ENCODE results near the gene CUEDC1. TPM values are rescaled to one million over a fixed set of nuclear protein-coding genes. Genes with fewer than 3 reads are reported as not detected.

Gene CUEDC1
- total and polyA plus RNA-seq, 2 of the 13 experiments (the other 11 are each of a cell fraction or from before 2014, with no cell fraction given): 7.4 to 12.9 TPM

GRCh38 chr17:57947369-57947768, 7.8 kb downstream of the CUEDC1 start (continued):
- TF ChIP-seq FOXJ3 (CRISPR knock-in tag; IDR thresholded peaks at IDR 0.05; ENCODE audit: borderline replicate concordance) (no peak), KLF9 (CRISPR knock-in tag; IDR thresholded peaks at IDR 0.05; ENCODE audit: low read depth) (no peak), ZSCAN20 (CRISPR knock-in tag; IDR thresholded peaks at IDR 0.05; ENCODE audit: borderline replicate concordance) (no peak), THAP11 (CRISPR knock-in tag; IDR thresholded peaks at IDR 0.05) (no peak), ZKSCAN5 (CRISPR knock-in tag; IDR thresholded peaks at IDR 0.05) (no peak), RBM22 (optimal IDR thresholded peaks at IDR 0.05; ENCODE audit: low read length) (no peak), JUN (CRISPR knock-in tag; IDR thresholded peaks at IDR 0.05) (0 out of 2 replicates have a peak, but pooled peaks have one; percentile 19), HNRNPLL (IDR thresholded peaks at IDR 0.05; ENCODE audit: low read depth, low read length, poor library complexity, severe bottlenecking) (no peak), HMGXB4 (CRISPR knock-in tag; IDR thresholded peaks at IDR 0.05; ENCODE audit: borderline replicate concordance in 1 of 2, low read depth in 1 of 2) (0 out of 4 replicates have a peak, but pooled peaks of 1 of the 2 experiments have one; percentile 5), ZNF460 (CRISPR knock-in tag; IDR thresholded peaks at IDR 0.05; ENCODE audit: borderline replicate concordance) (peak; percentile 92), ATF3 (CRISPR knock-in tag; IDR thresholded peaks at IDR 0.05) (no peak), ONECUT2 (CRISPR knock-in tag; IDR thresholded peaks at IDR 0.05) (no peak), ZNF589 (CRISPR knock-in tag; conservative IDR thresholded peaks at IDR 0.05) (no peak), RXRB (CRISPR knock-in tag; IDR thresholded peaks at IDR 0.05; ENCODE audit: borderline replicate concordance) (no peak), ZNF639 (CRISPR knock-in tag; conservative IDR thresholded peaks at IDR 0.05) (no peak), RFX3 (CRISPR knock-in tag; IDR thresholded peaks at IDR 0.05) (no peak), SOX6 (IDR thresholded peaks at IDR 0.05) (no peak), SOX6 (CRISPR knock-in tag; IDR thresholded peaks at IDR 0.05) (peak; percentile 34; the same call in 1 of the 2 replicates), RAD21 (CRISPR knock-in tag; IDR thresholded peaks at IDR 0.05) (no peak), ZNF761 (CRISPR knock-in tag; conservative IDR thresholded peaks at IDR 0.05) (no peak), ETV6 (CRISPR knock-in tag; conservative IDR thresholded peaks at IDR 0.05) (no peak), HES4 (CRISPR knock-in tag; IDR thresholded peaks at IDR 0.05; ENCODE audit: borderline replicate concordance) (no peak), ATF4 (CRISPR knock-in tag; IDR thresholded peaks at IDR 0.05) (no peak; a peak in 1 of 4 replicates), YEATS4 (CRISPR knock-in tag; IDR thresholded peaks at IDR 0.05; ENCODE audit: borderline replicate concordance) (0 out of 2 replicates have a peak, but pooled peaks have one; percentile 26), TFAP4 (IDR thresholded peaks at IDR 0.05; ENCODE audit: borderline replicate concordance, low read depth) (no peak), LCORL (IDR thresholded peaks at IDR 0.05) (no peak), LCORL (CRISPR knock-in tag; IDR thresholded peaks at IDR 0.05) (no peak), ZNF138 (CRISPR knock-in tag; IDR thresholded peaks at IDR 0.05; ENCODE audit: low read depth) (no peak)

Measured in HepG2 (cell line).